ENCODE results near the gene RASSF1.

GRCh38 chr3:50296721-50297383 lies 43.8 kb downstream of the RASSF1 start:
- TF ChIP-seq CTCF (IDR thresholded peaks at IDR 0.05) (no peak), POLR2A (IDR thresholded peaks at IDR 0.05) (no peak), EP300 (IDR thresholded peaks at IDR 0.05) (no peak)

Data from ovary (tissue), 3 donors.